ENCODE measurements around the gene TFDP1. TPM values are rescaled to one million over a fixed set of nuclear protein-coding genes. Genes with fewer than 3 reads are reported as not detected.

The TFDP1 gene
- polyA plus RNA-seq, 3 donors: 30.3 to 54.0 (median 37.6) TPM

DNA sequence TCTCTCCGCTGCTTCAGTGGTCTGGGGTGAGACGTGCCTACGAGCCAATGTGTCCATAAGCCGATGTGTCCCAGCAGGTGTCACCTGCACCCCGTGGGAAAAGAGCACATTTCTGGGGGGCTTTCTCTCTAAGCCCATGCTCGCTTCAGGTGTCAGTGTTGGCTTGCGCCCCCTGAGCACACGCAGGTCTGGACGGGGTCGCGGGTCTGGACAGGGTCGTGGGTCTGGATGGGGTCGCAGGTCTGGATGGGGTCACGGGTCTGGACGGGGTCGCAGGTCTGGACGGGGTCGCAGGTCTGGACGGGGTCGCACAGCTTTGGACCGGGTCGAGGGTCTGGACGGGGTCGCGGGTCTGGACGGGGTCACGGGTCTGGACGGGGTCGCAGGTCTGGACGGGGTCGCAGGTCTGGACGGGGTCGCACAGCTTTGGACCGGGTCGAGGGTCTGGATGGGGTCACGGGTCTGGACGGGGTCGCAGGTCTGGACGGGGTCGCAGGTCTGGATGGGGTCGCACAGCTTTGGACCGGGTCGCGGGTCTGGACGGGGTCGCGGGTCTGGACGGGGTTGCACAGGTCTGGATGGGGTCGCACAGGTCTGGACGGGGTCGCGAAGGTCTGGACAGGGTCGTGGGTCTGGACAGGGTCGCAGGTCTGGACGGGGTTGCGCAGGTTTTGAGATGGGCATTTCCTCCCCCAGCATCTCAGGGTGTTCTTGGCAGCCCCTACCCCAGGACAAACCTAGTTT is 24.5 kb upstream of the TFDP1 start:
- DNase-seq: no peak
- Histone ChIP-seq H3K9me3 (replicated peaks in 1 of 2; ENCODE audit: control insufficient read depth in 1 of 2, insufficient read depth in 1 of 2, low read length in 2 of 2) (no peaks in the 10 kb centered on the region), H3K27me3 (ENCODE audit: control insufficient read depth in 2 of 2, insufficient read depth in 2 of 2, low read length in 2 of 2) (no peaks in the 10 kb centered on the region), H3K36me3 (replicated peaks in 1 of 2; ENCODE audit: control insufficient read depth in 1 of 2, insufficient read depth in 2 of 2, low read length in 2 of 2) (peaks cover 0 to 2% of the 10 kb centered on the region in 2 donors), H3K79me2 (ENCODE audit: insufficient read depth, low read length) (no peaks in the 10 kb centered on the region), H3K27ac (ENCODE audit: low read depth in 1 of 2, low read length in 2 of 2) (no peak overlapping the region), H4K20me1 (ENCODE audit: insufficient read depth, low read length) (no peaks in the 10 kb centered on the region), H3K4me3 (replicated peaks in 1 of 3; ENCODE audit: low read depth in 2 of 3, low read length in 3 of 3) (no peak overlapping the region), H3K4me2 (replicated peaks; ENCODE audit: extremely low read depth, low read length, poor library complexity, severe bottlenecking) (no peak overlapping the region), H2AFZ (ENCODE audit: insufficient read depth, low read depth, low read length, poor library complexity, severe bottlenecking) (no peak overlapping the region), H3K9ac (ENCODE audit: insufficient read depth, low read length, poor library complexity, severe bottlenecking) (no peak overlapping the region), H3K4me1 (ENCODE audit: control insufficient read depth in 1 of 2, insufficient read depth in 2 of 2, low read length in 2 of 2) (peaks cover 25 to 26% of the 10 kb centered on the region in 2 donors)
- TF ChIP-seq, protein P1, sequence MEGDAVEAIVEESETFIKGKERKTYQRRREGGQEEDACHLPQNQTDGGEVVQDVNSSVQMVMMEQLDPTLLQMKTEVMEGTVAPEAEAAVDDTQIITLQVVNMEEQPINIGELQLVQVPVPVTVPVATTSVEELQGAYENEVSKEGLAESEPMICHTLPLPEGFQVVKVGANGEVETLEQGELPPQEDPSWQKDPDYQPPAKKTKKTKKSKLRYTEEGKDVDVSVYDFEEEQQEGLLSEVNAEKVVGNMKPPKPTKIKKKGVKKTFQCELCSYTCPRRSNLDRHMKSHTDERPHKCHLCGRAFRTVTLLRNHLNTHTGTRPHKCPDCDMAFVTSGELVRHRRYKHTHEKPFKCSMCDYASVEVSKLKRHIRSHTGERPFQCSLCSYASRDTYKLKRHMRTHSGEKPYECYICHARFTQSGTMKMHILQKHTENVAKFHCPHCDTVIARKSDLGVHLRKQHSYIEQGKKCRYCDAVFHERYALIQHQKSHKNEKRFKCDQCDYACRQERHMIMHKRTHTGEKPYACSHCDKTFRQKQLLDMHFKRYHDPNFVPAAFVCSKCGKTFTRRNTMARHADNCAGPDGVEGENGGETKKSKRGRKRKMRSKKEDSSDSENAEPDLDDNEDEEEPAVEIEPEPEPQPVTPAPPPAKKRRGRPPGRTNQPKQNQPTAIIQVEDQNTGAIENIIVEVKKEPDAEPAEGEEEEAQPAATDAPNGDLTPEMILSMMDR (IDR thresholded peaks at IDR 0.05): no peak
- peaks cover 6 to 17% (median 6%) of the 10 kb centered on the region in 3 donors for H3K27me3 Mint-ChIP-seq (ENCODE audit: low read depth in 3 of 3)
- peaks cover 0 to 3% (median 0%) of the 10 kb centered on the region in 7 donors for H3K9me3 Mint-ChIP-seq
- peaks cover 37% of the 10 kb centered on the region for H3K4me1 Mint-ChIP-seq
- H3K4me3 Mint-ChIP-seq: no peak overlapping the region
- 96% methylated on average over 51 of the region's 56 CpGs for WGBS (ENCODE audit: insufficient coverage)
- peaks cover under 1 to 4% of the 10 kb centered on the region in 2 donors for H3K36me3 Mint-ChIP-seq
- H3K27ac Mint-ChIP-seq: peak overlapping the region in 2 of 7 donors; percentile 22 to 41
- intact Hi-C loops (cut with micrococcal nuclease): no loop called here

DNA sequence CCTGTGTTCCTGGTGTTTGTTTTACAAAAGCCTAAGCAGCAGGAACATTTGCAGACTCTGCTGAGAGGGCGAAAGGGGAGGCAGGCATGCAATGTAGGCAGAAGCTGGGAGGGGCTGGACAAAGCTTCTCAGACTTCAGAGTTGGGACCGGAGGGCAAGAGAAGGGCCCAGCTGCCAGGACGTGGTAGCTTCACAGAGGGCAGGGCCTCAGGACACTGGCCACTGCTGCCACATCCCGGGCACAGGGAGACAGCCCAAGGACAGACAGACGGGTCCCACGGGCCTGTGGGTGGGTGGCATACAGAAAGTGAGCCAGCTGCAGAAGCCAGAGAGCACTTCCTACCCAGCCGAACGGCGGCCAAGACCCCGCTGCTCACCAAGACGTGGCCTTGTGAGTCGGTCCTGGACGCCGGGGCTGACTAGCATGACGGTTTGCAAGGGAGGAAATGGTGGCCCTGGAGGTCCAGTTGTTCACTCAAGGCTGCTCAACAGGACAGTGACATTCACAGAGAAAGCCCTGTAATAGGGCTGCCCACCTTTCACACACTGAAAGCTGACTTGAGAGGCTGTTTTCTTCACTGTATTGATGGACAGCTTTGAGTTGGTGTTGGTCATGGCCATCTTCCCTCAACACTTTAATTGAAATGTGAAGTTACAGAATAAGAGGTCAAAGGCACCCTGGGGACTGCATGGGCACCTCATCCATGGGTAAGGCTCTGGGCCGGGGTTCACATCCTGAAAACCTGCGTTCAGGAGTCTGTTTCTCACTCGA is 23.7 kb upstream of the TFDP1 start:
- Mint-ChIP-seq H3K9me3 (peaks cover 0 to 3% (median 0%) of the 10 kb centered on the region in 7 donors), H3K4me3 (no peak overlapping the region), H3K4me1 (peaks cover 37% of the 10 kb centered on the region), H3K27me3 (ENCODE audit: low read depth in 3 of 3) (peaks cover 6 to 17% (median 11%) of the 10 kb centered on the region in 3 donors), H3K36me3 (no peaks in the 10 kb centered on the region), H3K27ac (peak overlapping the region in 1 of 7 donors; percentile 22)
- H3K4me1 ChIP-seq (ENCODE audit: control insufficient read depth in 1 of 2, insufficient read depth in 2 of 2, low read length in 2 of 2): peaks cover 25 to 26% of the 10 kb centered on the region in 2 donors
- no peak overlapping the region for H3K4me3 ChIP-seq (replicated peaks in 1 of 3; ENCODE audit: low read depth in 2 of 3, low read length in 3 of 3)
- no peaks in the 10 kb centered on the region for H4K20me1 ChIP-seq (ENCODE audit: insufficient read depth, low read length)
- H3K27me3 ChIP-seq (ENCODE audit: control insufficient read depth in 2 of 2, insufficient read depth in 2 of 2, low read length in 2 of 2): no peaks in the 10 kb centered on the region
- no peak overlapping the region for H3K4me2 ChIP-seq (replicated peaks; ENCODE audit: extremely low read depth, low read length, poor library complexity, severe bottlenecking)
- no peak overlapping the region for H3K27ac ChIP-seq (ENCODE audit: low read depth in 1 of 2, low read length in 2 of 2)
- intact Hi-C loops (cut with micrococcal nuclease): no loop called here
- H3K36me3 ChIP-seq (replicated peaks in 1 of 2; ENCODE audit: control insufficient read depth in 1 of 2, insufficient read depth in 2 of 2, low read length in 2 of 2): no peaks in the 10 kb centered on the region
- DNase-seq: no peak
- no peaks in the 10 kb centered on the region for H3K9me3 ChIP-seq (replicated peaks in 1 of 2; ENCODE audit: control insufficient read depth in 1 of 2, insufficient read depth in 1 of 2, low read length in 2 of 2)
- H2AFZ ChIP-seq (ENCODE audit: insufficient read depth, low read depth, low read length, poor library complexity, severe bottlenecking): no peak overlapping the region
- H3K9ac ChIP-seq (ENCODE audit: insufficient read depth, low read length, poor library complexity, severe bottlenecking): no peak overlapping the region
- WGBS (ENCODE audit: insufficient coverage): 91% methylated on average over 18 of the region's 18 CpGs
- TF ChIP-seq, protein P1 (IDR thresholded peaks at IDR 0.05): no peak
- no peaks in the 10 kb centered on the region for H3K79me2 ChIP-seq (ENCODE audit: insufficient read depth, low read length)

Measured in CD14-positive monocyte (primary cell).